HG03045 (cell line): ENCODE data around the gene HNRNPU.

ENCODE experiments used
- ATAC-seq: cut with Tn5 transposase; IDR thresholded peaks from one replicate; pipeline ENCODE4 v1.9.1; 2021; ENCODE audit warnings: mild to moderate bottlenecking, moderate library complexity; ENCODE audit not compliant: unreplicated experiment

The HNRNPU gene

DNA sequence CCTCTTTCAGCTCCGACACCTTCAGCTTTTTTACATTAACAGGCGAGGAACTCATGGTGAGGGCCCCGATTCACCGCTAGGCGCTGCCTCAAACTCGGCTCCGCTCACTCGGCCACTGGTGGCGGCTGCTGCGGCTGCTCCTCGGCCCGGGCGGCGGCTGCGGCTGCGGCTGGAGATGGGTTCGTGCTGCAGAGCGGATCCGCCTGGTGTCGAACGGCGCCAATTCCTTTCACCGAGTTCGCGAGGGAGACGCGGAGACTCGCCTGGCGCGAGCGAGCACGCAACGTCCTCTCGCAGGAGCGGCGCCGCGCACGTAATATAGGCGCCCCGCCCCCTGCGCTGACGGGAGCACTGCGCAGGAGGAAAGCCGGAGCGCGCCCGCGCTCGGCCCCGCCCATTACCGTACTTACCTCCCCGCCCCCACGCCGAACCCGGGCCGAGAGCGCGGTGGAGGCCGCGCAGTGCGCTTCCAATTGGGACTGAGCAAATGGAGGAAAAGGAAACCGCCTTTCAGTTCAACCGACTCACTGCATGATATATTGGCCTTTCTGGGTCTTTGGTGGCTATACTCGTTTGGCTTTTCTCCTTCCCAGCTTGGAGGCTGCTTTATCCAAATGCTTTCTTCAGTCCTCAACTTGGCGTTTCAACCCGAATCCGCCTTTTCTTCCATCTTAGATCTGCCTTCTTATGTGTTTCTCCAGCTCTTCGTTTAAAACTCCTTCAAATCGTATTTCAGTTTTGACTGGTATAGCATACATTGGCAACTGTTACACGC lies at the start of gene HNRNPU:
Gene HNRNPU (minus strand): TSS at position 291 of the 775 bp plus-strand sequence. CDS start 236 bp downstream, at position 55.
- peak; percentile 69 for ATAC-seq

- no peak for ATAC-seq
These were observed 49.5 kb upstream of the HNRNPU start for GRCh38 chr1:244913806-244914205.

DNA sequence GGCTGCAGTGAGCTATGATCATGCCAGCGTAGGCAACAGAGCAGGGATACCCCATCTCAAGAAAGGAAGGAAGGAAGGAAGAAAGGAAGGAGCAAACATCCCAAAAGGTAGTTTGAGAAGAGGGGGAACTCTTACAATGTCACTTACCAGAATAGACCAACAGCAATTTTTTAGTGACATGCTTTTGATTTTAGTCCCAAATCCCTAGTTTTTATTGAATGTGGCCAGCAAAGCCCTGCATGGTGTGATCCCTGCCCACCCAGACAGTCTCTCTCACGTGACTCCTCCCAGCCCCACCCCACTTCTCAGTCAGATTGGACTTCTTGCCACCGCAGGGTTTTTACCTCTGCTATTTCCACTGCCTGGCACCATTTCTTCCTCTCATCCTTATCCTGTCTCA lies 39.8 kb upstream of the HNRNPU start:
- ATAC-seq, result no peak

GRCh38 chr1:244901400-244902015 lies 37.2 kb upstream of the HNRNPU start:
- no peak for ATAC-seq

- no peak for ATAC-seq
These were observed 33.3 kb upstream of the HNRNPU start for GRCh38 chr1:244897476-244898254.

- ATAC-seq, result no peak
These were observed 32.2 kb upstream of the HNRNPU start for GRCh38 chr1:244896550-244896949.

GRCh38 chr1:244893836-244894235 lies 29.5 kb upstream of the HNRNPU start:
- ATAC-seq, result no peak

DNA sequence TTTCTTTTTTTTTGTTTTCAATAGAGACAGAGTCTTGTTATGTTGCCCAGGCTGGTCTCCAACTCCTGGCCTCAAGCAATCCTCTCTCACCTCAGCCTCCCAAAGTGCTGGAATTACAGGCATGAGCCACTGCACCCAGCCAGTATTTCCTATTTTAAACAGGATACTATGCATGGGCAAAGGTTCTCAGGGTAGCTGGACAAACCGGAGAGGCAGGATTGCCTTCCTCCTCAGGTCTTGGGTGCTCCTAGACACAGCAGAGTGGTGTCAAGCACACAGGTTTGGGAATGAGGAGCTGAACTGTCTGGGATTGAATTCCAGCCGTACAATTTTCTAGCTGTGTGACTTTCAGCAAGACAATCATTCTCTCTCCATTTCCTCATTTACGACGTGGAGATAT lies 22.9 kb upstream of the HNRNPU start:
- ATAC-seq, result no peak

- ATAC-seq, result no peak
These were observed 17.4 kb upstream of the HNRNPU start for GRCh38 chr1:244881552-244882280.

DNA sequence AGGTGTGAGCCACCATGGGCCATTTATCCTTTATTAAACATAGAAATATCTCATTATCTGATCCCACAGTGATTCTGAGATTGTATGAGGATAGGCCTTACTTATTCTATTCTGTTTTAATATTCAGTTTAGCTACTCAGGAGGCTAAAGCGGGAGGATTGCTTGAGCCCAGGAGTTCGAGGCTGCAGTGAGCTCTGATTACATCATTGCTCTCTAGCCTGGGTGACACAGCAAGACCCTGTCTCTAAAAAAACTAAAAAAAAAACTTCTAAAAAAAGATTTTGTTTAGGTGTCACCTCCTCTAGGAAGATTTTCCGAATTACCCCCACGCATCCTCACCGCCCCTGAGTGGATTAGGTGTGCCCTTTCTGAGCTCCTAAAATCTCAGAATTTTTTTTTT lies 14.3 kb upstream of the HNRNPU start:
- no peak for ATAC-seq

DNA sequence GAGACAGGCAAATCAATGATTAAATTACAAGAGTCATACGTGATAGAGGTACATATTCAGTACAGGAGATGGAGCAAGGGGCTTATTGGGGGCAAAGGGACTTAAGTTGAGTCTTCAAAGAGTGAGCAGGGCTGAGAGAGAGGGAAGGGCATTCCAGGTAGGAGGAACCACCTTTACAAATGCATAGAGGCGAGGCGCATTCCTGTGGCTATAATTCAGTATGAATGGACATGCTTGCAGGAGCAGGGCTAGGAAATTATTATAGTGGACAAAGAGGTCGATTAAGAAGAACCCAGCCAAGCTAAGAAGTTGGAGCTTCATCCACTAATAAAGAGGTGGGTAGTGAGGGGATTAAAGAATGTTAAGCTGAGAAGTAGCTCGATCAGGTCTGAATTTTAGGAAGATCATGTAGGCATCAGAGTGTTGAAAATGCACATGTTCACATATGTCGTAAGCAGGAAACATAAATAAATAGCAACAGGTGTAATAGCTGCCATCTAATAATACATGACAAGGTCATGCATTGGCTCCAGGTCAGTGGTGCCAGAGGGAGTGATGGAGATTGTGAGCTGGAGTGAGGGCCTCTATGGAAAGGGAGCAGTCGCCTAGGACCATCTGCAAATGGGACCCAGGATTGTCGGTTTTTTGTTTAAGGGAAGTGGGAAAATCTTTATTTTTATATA lies 12.0 kb upstream of the HNRNPU start:
- no peak for ATAC-seq

DNA sequence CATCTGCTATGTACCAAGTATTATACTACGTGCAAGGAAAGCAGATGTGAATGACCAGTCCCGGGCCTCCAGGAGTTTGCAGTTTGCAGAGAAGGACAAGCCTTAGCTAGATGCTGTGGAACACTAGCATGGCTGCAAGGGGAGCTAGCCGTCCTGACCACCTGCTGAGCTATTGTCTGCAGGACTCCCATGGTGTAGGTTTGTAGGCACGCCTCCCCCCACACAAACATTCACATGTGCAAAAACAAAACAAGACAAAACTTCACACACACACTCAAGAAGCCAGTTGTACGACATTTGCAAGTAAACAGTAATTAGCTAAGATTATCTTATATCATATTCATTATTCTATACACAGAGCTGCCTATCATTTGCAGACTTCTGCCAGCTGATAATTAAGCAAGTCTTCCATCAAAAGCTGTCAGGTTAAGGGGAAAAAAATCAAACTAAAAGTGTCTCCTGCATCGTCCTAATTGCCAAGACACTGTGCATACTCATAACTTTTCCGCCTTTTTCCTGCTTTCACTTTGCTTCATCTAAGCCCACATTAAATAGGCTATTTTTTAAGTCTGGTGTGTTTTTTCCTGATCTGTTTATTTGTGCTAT lies 10.7 kb upstream of the HNRNPU start:
- ATAC-seq, result no peak

DNA sequence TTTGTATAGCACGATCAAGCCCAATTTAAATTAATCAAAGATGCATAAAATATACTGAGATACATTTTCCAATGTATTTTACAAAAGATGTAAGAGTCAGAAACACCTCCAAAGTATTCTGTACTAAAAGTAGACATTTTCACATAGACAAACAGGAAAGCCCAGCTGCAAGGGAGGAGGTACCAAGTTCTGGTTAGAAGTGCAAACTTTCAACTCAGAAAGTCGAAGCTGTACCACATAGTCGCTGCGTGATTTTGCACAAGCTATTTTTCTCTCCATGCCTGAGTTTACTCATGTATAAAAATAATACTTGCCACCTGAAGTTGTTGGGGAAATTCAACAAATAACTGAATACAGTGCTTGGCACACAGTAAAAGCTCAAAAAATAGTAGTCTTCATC lies 5.6 kb upstream of the HNRNPU start:
- no peak for ATAC-seq

DNA sequence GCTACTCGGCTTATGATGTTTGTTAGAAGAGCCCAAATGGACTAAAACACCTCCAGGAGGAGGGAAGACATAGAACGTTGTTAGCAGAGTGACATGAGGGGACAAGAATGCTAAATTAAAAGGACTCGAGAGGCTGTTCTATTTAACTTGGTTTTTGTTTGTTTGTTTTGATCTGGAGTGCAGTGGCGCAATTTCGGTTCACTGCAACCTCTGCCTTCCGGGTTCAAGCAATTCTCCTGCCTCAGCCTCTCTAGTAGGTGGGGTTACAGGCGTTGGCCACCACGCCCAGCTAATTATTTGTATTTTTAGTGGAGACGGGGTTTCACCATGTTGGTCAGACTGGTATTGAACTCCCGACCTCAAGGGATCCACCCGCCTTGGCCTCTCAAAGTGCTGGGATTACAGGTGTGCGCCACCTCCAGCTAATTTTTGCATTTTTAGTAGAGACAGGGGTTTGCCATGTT lies 5.1 kb upstream of the HNRNPU start:
- no peak for ATAC-seq

DNA sequence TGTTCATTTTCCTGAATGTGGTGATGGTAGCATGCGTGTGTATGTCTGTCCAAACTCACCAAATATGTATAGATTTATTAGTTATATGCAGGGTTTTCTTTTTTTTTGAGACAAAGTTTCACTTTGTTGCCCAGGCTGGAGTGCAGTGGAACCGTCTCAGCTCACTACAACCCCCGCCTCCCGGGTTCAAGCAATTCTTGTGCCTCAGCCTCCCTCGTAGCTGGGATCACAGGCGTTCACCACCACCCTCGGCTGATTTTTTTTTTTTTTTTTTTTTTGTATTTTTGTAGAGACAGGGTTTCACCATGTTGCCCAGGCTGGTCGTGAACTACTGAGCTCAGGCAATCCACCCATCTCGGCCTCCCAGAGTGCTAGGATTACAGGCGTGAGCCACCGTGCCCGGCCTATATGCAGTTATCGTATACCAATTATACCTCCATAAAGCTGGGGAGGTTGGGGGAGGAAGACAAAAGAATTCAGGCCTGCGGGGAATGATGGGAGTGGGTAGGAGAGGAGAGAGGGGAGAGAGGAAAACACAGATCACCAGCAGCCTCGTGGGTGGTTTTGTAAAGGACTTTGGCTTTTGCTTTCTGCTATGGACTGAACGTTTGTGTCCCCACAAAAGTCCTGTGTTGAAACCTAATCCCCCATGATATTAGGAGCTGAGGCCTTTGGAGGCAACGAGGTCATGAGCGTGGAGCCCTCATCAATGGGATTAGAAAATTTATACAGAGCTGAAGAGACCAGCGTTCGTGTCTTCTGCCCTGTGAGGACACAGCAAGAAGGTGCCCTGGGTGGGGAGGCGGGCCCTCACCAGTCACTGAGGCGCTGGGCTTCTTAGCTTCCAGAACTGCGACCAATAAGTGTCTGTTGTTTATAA lies 4.4 kb upstream of the HNRNPU start:
- no peak for ATAC-seq

DNA sequence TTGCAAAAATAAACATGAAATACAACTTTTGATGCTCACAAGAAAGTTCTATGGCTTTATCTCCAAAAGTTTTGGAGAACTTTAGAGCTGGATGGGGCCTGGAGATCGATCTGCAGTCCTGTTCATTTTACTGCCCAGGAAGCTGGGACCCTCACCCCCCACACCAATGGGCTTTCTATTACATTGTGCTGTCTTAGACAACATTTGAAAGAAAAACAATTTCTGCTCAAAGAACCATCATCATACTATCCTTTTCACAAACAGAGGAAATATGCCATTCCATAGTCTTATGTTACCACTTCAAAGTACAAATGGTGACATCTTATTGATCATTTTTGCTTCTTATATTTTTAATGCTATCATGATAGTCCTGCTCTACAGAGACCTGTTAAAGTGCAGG lies 2.0 kb upstream of the HNRNPU start:
- ATAC-seq, result no peak

GRCh38 chr1:244865820-244866219 lies 1.5 kb upstream of the HNRNPU start:
- ATAC-seq, result no peak

DNA sequence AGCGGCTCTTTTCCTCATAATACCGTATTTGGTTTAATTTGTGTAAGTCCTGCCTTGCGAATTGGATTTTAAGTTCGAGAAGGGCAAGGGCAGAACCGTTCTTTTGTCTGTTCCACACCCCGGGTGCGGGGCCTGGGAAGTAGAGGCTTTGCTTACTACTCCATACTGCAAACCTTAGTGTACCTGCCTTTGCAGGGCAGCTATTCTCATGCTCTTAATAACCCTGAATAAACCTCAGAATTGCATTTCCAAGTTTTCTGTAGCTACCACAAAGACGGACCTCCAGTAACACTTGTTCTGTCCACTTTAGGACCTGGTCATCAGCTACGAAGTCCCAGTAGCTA lies 657 bp upstream of the HNRNPU start:
- ATAC-seq, result no peak
